Measurements from ENCODE around the gene GPALPP1.
"Not testable (repeated sequence)": the region's sequence is repeated elsewhere in the genome, so short reads cannot be mapped to it uniquely, and the experiment has no call there.

Gene GPALPP1, protein sequence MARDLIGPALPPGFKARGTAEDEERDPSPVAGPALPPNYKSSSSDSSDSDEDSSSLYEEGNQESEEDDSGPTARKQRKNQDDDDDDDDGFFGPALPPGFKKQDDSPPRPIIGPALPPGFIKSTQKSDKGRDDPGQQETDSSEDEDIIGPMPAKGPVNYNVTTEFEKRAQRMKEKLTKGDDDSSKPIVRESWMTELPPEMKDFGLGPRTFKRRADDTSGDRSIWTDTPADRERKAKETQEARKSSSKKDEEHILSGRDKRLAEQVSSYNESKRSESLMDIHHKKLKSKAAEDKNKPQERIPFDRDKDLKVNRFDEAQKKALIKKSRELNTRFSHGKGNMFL

GRCh38 chr13:44989071-44989889 is at the start of gene GPALPP1, which contains the start of gene NUFIP1:
TSS of gene GPALPP1 (plus strand) at chr13:44989538. CDS start at chr13:44989655, 117 bp downstream.
TSS of gene NUFIP1 (minus strand) at chr13:44989471. CDS start at chr13:44989436, 35 bp downstream.
- peak within 1 kb of the TSS; percentile 89 to 94 for H3K27ac ChIP-seq

GRCh38 chr13:44943411-44943810 is 45.9 kb upstream of the GPALPP1 start:
- not testable (repeated sequence) for DNase-seq (ENCODE audit: low spot score); H3K4me3 ChIP-seq; H3K27ac ChIP-seq

More at GRCh38 chr13:44989071-44989889, at the start of gene GPALPP1, which contains the start of gene NUFIP1:
- TF ChIP-seq, protein P1, sequence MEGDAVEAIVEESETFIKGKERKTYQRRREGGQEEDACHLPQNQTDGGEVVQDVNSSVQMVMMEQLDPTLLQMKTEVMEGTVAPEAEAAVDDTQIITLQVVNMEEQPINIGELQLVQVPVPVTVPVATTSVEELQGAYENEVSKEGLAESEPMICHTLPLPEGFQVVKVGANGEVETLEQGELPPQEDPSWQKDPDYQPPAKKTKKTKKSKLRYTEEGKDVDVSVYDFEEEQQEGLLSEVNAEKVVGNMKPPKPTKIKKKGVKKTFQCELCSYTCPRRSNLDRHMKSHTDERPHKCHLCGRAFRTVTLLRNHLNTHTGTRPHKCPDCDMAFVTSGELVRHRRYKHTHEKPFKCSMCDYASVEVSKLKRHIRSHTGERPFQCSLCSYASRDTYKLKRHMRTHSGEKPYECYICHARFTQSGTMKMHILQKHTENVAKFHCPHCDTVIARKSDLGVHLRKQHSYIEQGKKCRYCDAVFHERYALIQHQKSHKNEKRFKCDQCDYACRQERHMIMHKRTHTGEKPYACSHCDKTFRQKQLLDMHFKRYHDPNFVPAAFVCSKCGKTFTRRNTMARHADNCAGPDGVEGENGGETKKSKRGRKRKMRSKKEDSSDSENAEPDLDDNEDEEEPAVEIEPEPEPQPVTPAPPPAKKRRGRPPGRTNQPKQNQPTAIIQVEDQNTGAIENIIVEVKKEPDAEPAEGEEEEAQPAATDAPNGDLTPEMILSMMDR (IDR thresholded peaks at IDR 0.05), result no peak
- peak within 1 kb of the TSS; percentile 99 for H3K4me3 ChIP-seq
- DNase-seq (ENCODE audit: low spot score), result peak; percentile 92

DNA sequence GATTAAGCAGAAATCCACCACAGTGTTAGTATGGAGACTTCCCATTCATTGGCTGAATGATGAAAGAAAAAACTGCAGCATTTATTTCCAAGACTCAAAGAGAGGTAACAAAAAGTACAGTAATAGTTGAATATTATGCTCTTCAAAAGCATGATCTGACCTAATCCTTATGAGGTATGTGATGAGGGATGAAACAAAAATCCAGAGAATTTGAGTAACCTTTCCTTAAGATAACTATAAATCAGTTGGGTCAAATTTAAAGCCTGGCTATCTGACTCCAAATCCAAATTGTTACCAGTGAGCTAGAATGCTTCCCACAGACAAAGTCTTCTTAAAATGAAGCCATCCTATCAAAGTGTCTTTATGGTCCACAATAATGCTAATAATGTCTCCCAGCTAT is 38.2 kb upstream of the GPALPP1 start:
- TF ChIP-seq, protein P1 (IDR thresholded peaks at IDR 0.05), result no peak
- Histone ChIP-seq H3K4me3 (no peak overlapping the region), H3K27ac (no peak overlapping the region)
- no peak for DNase-seq (ENCODE audit: low spot score)

DNA sequence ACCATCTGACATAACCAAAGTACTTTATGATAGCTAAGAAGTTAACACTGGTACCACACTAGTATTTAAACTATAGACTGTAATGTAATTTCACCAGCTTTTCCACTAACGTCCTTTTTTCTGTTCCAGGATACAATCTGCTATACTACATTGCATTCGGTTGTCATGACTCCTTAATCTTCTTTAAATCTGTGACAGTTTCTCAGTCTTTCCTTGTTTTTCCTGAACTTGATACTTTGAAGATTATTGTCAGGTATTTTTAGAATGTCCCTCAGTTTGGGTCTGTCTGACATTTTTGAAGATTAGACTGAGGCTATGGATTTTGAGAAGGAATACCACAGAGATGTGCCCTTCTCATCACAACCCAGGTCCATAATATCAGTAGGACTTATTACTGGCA is 36.7 kb upstream of the GPALPP1 start:
- DNase-seq (ENCODE audit: low spot score), result no peak
- TF ChIP-seq, protein P1 (IDR thresholded peaks at IDR 0.05), result no peak
- Histone ChIP-seq H3K27ac (no peak overlapping the region), H3K4me3 (no peak overlapping the region)

DNA sequence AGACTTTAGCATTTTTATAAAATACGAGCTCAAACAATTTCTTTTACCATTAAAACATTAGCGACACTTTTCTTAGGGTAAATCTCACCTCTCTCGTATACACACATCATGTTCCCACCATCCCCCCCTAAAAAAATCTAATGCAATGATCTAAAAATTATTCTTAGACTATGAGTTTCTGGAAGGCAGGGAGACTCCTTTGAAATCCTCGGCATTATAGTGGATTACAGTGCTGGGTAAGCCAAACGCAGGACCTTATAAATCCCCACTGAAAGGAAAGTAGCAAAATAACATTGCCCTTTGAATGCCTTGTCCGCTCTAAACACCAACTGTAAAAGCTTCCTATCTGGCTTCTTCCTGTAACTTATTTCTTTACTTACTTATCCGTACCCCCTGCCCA is 35.1 kb upstream of the GPALPP1 start:
- Histone ChIP-seq H3K27ac (no peak overlapping the region), H3K4me3 (no peak overlapping the region)
- TF ChIP-seq, protein P1 (IDR thresholded peaks at IDR 0.05), result no peak
- no peak for DNase-seq (ENCODE audit: low spot score)

- DNase-seq (ENCODE audit: low spot score), result no peak
- TF ChIP-seq, protein P1 (IDR thresholded peaks at IDR 0.05), result no peak
- no peak overlapping the region for H3K27ac ChIP-seq
- H3K4me3 ChIP-seq, result no peak overlapping the region
Observed at GRCh38 chr13:44955406-44955805, 33.9 kb upstream of the GPALPP1 start.

- Histone ChIP-seq H3K4me3 (no peak overlapping the region), H3K27ac (no peak overlapping the region)
- TF ChIP-seq, protein P1 (IDR thresholded peaks at IDR 0.05), result no peak
- DNase-seq (ENCODE audit: low spot score), result no peak
Observed at GRCh38 chr13:44961997-44962396, 27.3 kb upstream of the GPALPP1 start.
